Psoas muscle (tissue), 8 donors: ENCODE measurements around the gene SH3RF1. TPM values are rescaled to one million over a fixed set of nuclear protein-coding genes. Genes with fewer than 3 reads are reported as not detected.

ENCODE experiments used
- ATAC-seq, 4 donors: fragments of 200-7000 bp; cut with Tn5 transposase; one replicate each; pipeline ENCODE4 v1.9.1; 2020; ENCODE audit warnings: moderate library complexity in 3 of 4, mild to moderate bottlenecking in 2 of 4
- DNase-seq, 2 donors: peaks; one replicate each; pipeline ENCODE4 v3.0.0-alpha.2; 2020
- H3K27ac ChIP-seq: fragments of 200-600 bp; one replicate; pipeline ENCODE4 v1.8.0; 2022
- H3K27me3 ChIP-seq, 3 donors: fragments of 200-600 bp in 1 of 3; one replicate each; pipeline versions ENCODE4 v1.6.1 to v1.8.0; 2013 to 2022; ENCODE audit warnings: low read length in 2 of 3, mild to moderate bottlenecking in 2 of 3, moderate library complexity in 1 of 3; ENCODE audit not compliant: insufficient read depth in 3 of 3
- H3K36me3 ChIP-seq, 2 donors: fragments of 200-600 bp in 1 of 2; one replicate each; pipeline versions ENCODE4 v1.6.1 to v1.8.0; 2013 to 2022; ENCODE audit warnings: low read depth in 1 of 2, mild to moderate bottlenecking in 1 of 2, moderate library complexity in 1 of 2; ENCODE audit not compliant: insufficient read depth in 1 of 2
- H3K4me1 ChIP-seq: fragments of 200-600 bp; one replicate; pipeline ENCODE4 v1.8.0; 2022
- H3K4me3 ChIP-seq: fragments of 200-600 bp; one replicate; pipeline ENCODE4 v1.8.0; 2022; ENCODE audit warnings: mild to moderate bottlenecking
- H3K9me3 ChIP-seq: fragments of 200-600 bp; one replicate; pipeline ENCODE4 v1.8.0; 2022
- WGBS, 3 donors: extraction: QIAGEN DNeasy Blood & Tissue Kit; methylation state at CpG; one replicate each; pipeline versions ENCODE4 v1.1.6 to v1.1.7; 2013; 5-methylcytosine and 5-hydroxymethylcytosine counted together
- intact Hi-C, 2 donors: fragments of 100-400 bp; cut with DNase I; formaldehyde crosslinking; loops; one replicate each; pipeline versions ENCODE4 v1.11.0 to v1.14.2; 2022
- polyA plus RNA-seq, 3 donors: library from polyadenylated mRNA; stranded (reverse); fragments of 200-250 nt; gene quantifications; one replicate each; pipeline ENCODE4 v1.2.3, GENCODE V29; 2013
- total RNA-seq, 4 donors: library from RNA; stranded (reverse); fragmentation: NEBNext Ultra II Directional in 2 of 4; extraction: Animal tissue kit (Norgen Biotek cat#: 25700) in 2 of 4; gene quantifications; one replicate each; pipeline versions ENCODE4 v1.2.1 to v1.2.4, GENCODE V29; 2021 to 2023
- TF ChIP-seq, protein P1 (sequence below): fragments of 200-600 bp; IDR thresholded peaks from one replicate; pipeline ENCODE4 v1.8.0; 2022; ENCODE audit warnings: antibody characterized with exemption
- donor health status: healthy with polysubstance abuse.
- donor health status: DM: no; HTN: no; CAD: no; lungs with moderate emphysema.
- donor health status: Bipolar disorder and iron deficiency.
- donor health status: healthy.
- donor health status: DM: yes; HTN: yes; CAD: no.
- donor health status: DM: no; HTN: no; CAD: no.
- donor health status: DM: no; HTN: no; CAD: no.
- donor health status: DM: yes; HTN: yes; CAD: no.

SH3RF1 gene
- total and polyA plus RNA-seq, 7 donors: 4.8 to 35.9 (median 19.2) TPM

DNA sequence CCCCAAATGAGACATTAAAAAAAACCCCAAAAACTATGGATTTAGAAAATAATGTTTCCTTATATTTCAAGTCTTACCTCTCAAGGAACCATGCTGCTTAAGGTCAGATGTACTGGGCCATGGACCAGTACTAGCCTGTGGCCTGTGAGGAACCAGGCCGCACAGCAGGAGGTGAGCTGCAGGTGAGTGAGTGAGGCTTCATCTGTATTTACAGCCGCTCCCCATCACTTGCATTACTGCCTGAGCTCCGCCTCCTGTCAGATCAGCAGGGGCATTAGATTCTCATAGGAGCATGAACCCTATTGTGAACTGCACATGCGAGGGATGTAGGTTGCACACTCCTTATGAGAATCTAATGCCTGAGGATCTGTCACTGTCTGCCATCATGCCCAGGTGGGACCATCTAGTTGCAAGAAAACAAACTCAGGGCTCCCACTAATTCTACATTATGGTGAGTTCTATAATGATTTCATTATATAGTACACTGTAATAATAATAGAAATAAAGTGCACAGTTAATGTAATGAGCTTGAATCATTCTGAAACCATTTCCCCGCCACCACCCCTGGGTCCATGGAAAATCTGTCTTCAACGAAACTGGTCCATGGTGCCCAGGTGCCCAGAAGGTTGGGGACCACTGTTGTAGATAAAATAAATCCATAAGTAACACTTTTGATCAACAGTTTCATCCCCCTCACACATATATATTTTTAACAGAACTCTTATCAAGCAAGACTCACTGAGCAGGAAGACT, 155.4 kb downstream of the SH3RF1 start:
- Histone ChIP-seq H3K4me3 (no peak overlapping the region), H3K27ac (no peak overlapping the region), H3K36me3 (peaks cover 0 to 89% of the 10 kb centered on the region in 2 donors), H3K27me3 (no peaks in the 10 kb centered on the region), H3K9me3 (no peaks in the 10 kb centered on the region), H3K4me1 (no peaks in the 10 kb centered on the region)
- TF ChIP-seq, protein P1, sequence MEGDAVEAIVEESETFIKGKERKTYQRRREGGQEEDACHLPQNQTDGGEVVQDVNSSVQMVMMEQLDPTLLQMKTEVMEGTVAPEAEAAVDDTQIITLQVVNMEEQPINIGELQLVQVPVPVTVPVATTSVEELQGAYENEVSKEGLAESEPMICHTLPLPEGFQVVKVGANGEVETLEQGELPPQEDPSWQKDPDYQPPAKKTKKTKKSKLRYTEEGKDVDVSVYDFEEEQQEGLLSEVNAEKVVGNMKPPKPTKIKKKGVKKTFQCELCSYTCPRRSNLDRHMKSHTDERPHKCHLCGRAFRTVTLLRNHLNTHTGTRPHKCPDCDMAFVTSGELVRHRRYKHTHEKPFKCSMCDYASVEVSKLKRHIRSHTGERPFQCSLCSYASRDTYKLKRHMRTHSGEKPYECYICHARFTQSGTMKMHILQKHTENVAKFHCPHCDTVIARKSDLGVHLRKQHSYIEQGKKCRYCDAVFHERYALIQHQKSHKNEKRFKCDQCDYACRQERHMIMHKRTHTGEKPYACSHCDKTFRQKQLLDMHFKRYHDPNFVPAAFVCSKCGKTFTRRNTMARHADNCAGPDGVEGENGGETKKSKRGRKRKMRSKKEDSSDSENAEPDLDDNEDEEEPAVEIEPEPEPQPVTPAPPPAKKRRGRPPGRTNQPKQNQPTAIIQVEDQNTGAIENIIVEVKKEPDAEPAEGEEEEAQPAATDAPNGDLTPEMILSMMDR: no peak
- no peak for DNase-seq
- ATAC-seq: no peak
- 94 to 95% (median 95%) methylated on average over 6 of the region's 6 CpGs for WGBS, 3 donors
- intact Hi-C loops: no loop called here

DNA sequence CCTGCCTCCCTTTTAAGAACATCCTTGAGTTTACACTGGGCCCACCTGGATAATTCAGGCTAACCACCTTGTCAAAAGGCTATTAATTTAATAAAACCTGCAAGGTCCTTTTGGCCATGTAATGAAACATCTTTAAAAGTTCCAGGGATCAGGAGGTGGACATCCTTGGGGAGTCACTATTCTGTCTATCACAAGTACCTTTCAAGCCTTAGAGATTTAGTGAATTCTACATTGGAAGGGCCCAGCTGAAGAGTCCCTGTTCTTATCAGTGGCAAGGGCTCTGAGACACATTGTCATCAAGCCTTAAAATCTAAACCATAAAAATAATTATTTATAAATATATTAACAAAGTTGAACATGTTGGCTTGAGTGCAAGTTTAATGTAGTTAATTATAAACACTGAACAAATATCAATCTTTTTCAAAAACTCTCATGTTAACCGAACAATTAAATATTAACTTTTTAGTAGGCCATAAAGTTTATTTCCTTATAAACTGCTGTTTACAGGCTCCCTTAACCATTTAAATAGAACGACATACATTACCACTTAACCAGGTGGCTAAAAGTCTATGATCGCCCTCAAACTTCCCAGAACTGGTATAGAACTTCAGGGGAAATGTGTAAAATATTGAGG, 156.3 kb downstream of the SH3RF1 start:
- Histone ChIP-seq H3K27me3 (no peaks in the 10 kb centered on the region), H3K36me3 (peaks cover 0 to 83% of the 10 kb centered on the region in 2 donors), H3K4me3 (no peak overlapping the region), H3K27ac (no peak overlapping the region), H3K4me1 (no peaks in the 10 kb centered on the region), H3K9me3 (no peaks in the 10 kb centered on the region)
- no peak for ATAC-seq
- DNase-seq: no peak
- 96 to 98% (median 97%) methylated on average over 3 of the region's 3 CpGs for WGBS, 3 donors
- intact Hi-C loops: no loop called here
- TF ChIP-seq, protein P1: no peak

DNA sequence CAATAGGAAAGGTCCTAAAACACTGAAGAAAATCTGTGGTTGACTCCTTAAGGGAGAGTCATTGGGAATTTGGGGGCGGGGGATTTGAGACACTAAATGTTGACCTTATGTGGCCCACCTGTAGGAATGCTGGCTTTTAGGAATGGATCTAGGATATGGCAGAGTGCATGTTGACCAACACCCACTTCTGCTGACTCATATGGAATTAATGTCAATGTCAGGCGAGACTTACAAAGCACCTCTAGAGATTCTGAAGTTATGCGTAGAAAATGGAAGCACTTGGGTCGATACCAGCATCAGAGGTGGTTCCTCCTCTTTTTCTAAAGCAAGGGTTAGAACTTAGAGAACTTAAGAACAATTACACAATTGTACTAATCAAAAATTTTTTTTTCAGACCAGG, 160.1 kb downstream of the SH3RF1 start:
- Histone ChIP-seq H3K4me1 (no peaks in the 10 kb centered on the region), H3K27ac (no peak overlapping the region), H3K9me3 (no peaks in the 10 kb centered on the region), H3K36me3 (peaks cover 0 to 76% of the 10 kb centered on the region in 2 donors), H3K4me3 (no peak overlapping the region), H3K27me3 (no peaks in the 10 kb centered on the region)
- 96 to 99% (median 97%) methylated on average over 4 of the region's 4 CpGs for WGBS, 3 donors
- intact Hi-C loops: no loop called here
- DNase-seq (no peak), ATAC-seq (no peak)
- TF ChIP-seq, protein P1: no peak

DNA sequence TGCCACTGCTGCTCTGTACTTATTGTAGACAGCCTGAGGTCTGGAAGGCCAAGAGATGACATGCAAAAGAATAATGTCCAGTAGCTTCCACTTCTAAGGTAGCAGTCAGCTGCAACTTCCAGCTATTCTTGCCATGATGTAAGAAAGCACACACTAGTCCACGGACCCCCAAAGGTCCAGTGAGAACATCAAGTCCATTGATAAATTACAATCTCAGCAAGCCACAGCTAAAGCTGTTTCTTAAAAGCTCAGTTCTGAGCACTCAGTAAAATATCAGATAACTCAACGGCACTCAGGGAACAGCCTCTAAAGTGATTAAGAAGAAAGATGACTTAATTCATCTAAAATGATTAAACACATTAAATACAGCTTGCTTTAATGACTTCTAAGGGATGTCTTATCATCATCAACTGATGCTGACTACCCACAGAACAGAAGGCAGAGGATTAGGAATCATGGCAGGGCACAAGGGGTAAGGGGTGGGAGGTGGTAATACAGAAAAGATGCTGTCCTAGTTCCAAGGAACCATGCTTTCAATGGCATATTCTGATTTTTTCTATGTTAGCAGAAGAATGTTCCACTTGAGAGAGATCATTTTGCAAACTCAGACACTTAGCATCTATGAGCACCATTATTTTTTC, 161.6 kb downstream of the SH3RF1 start:
- H3K4me1 ChIP-seq: no peaks in the 10 kb centered on the region
- no peak overlapping the region for H3K27ac ChIP-seq
- no peak for ATAC-seq
- intact Hi-C loops: no loop called here
- no peaks in the 10 kb centered on the region for H3K9me3 ChIP-seq
- no peak for DNase-seq
- WGBS, 3 donors: 68 to 85% (median 85%) methylated on average over 2 of the region's 2 CpGs
- H3K4me3 ChIP-seq: no peak overlapping the region
- H3K27me3 ChIP-seq: no peaks in the 10 kb centered on the region
- TF ChIP-seq, protein P1: no peak
- H3K36me3 ChIP-seq: peaks cover 0 to 72% of the 10 kb centered on the region in 2 donors
